Measurements from ENCODE around the gene MARVELD1. TPM values are rescaled to one million over a fixed set of nuclear protein-coding genes. Genes with fewer than 3 reads are reported as not detected.
A peak's percentile ranks its signal among the peaks of the same experiment; 100 is the strongest.

The MARVELD1 gene
- total and polyA plus RNA-seq, 2 of the 13 experiments (the other 11 are each of a cell fraction or from before 2014, with no cell fraction given) = not detected

- CTCF ChIA-PET (ENCODE audit: low intra/inter-chr PET ratio, low total read pairs) = no interaction called here
- Histone ChIP-seq H3K4me3 (replicated peaks in 1 of 3; ENCODE audit: insufficient read depth in 1 of 3, low read depth in 2 of 3, low read length in 3 of 3) (peak within 1 kb of the TSS; percentile 82 to 95 (median 91)), H3K4me1 (ENCODE audit: insufficient read depth, low read length) (peaks cover 27% of the 10 kb centered on the region), H3K4me2 (ENCODE audit: low read depth, low read length) (peak within 1 kb of the TSS; percentile 78), H3K9ac (ENCODE audit: insufficient read depth, low read depth, low read length) (peak within 1 kb of the TSS; percentile 96), H3K27ac (ENCODE audit: extremely low read length, insufficient read depth, low read length) (peak within 1 kb of the TSS; percentile 88), H3K36me3 (replicated peaks in 1 of 2; ENCODE audit: control insufficient read depth in 1 of 2, insufficient read depth in 2 of 2, low read length in 2 of 2) (peaks cover 3 to 16% of the 10 kb centered on the region in 2 experiments; a peak in 4 of 5 replicates), H3K27me3 (ENCODE audit: control insufficient read depth in 1 of 2, insufficient read depth in 2 of 2, low read length in 2 of 2) (peaks cover 0 to 10% of the 10 kb centered on the region in 2 experiments; a peak in 2 of 5 replicates), H3K79me2 (ENCODE audit: insufficient read depth, low read length) (peaks cover 35% of the 10 kb centered on the region), H4K20me1 (ENCODE audit: insufficient read depth, low read length) (no peaks in the 10 kb centered on the region), H2AFZ (ENCODE audit: low read length) (peak within 1 kb of the TSS; percentile 46), H3K9me3 (ENCODE audit: low read length) (no peaks in the 10 kb centered on the region)
- POLR2A ChIA-PET = interaction anchor here (0.8 to 1.8 kb wide), 17 partner anchors 8 to 103 kb away, joined by 3 to 39 read pairs (median 5); partner anchors contain the start of genes AVPI1, MORN4 and PI4K2A
- intact Hi-C loops (cut with micrococcal nuclease; ENCODE audit: unreplicated experiment) = no loop called here
- in situ Hi-C loops (cut with HindIII; ENCODE audit: extremely low pct_ligation_motif_present, low pct_unique_long_range_greater_than_20kb) = loop anchor here (5.0 kb wide), 1 partner anchor 35 kb away; no protein-coding TSS in a partner anchor
- FAIRE-seq (peak; percentile 66), DNase-seq (ENCODE audit: low spot score) (peak; percentile 87), ATAC-seq (peak; percentile 83)
- 1% methylated on average over 12 of the region's 72 CpGs for WGBS (ENCODE audit: low lambda C conversion rate)
- TSS peak; percentile 56 for BruUV-seq (replicated peaks)
- TF ChIP-seq SPEN (CRISPR knock-in tag; IDR thresholded peaks at IDR 0.05; ENCODE audit: low read depth) (peak; percentile 91), IKZF5 (CRISPR knock-in tag; IDR thresholded peaks at IDR 0.05) (peak; percentile 80), ZNF253 (CRISPR knock-in tag; IDR thresholded peaks at IDR 0.05; ENCODE audit: borderline replicate concordance) (peak; percentile 99), ZBTB7A (CRISPR knock-in tag; IDR thresholded peaks at IDR 0.05) (peak; percentile 99), ZNF709 (CRISPR knock-in tag; IDR thresholded peaks at IDR 0.05) (peak; percentile 99), RAD21 (CRISPR knock-in tag; IDR thresholded peaks at IDR 0.05) (peak; percentile 20; the same call in 1 of the 2 replicates), ZNF704 (CRISPR knock-in tag; IDR thresholded peaks at IDR 0.05; ENCODE audit: borderline replicate concordance) (peak; percentile 98), ZFAT (CRISPR knock-in tag; conservative IDR thresholded peaks at IDR 0.05) (peak; percentile 85; the same call in 1 of the 2 replicates), IKZF1 (IDR thresholded peaks at IDR 0.05) (no peak), AFF4 (CRISPR knock-in tag; IDR thresholded peaks at IDR 0.05) (no peak; the same call in 1 of the 2 replicates), SMARCE1 (IDR thresholded peaks at IDR 0.05; ENCODE audit: borderline replicate concordance) (no peak), NFE2L2 (IDR thresholded peaks at IDR 0.05; ENCODE audit: low read length) (no peak), ZNF296 (CRISPR knock-in tag; conservative IDR thresholded peaks at IDR 0.05) (no peak; the same call in none of the 2 replicates), TRIM24 (CRISPR knock-in tag; IDR thresholded peaks at IDR 0.05) (no peak), SMAD9 (CRISPR knock-in tag; IDR thresholded peaks at IDR 0.05) (0 out of 2 replicates have a peak, but pooled peaks have one; percentile 61), NFYB (CRISPR knock-in tag; IDR thresholded peaks at IDR 0.05) (peak; percentile 49; the same call in 1 of the 2 replicates), MEIS2 (CRISPR knock-in tag; IDR thresholded peaks at IDR 0.05) (peak; percentile 81), ATF3 (CRISPR knock-in tag; IDR thresholded peaks at IDR 0.05) (peak; percentile 31; the same call in 1 of the 2 replicates)
These were observed 23.6 kb downstream of the MARVELD1 start, which contains the start of gene ZFYVE27 for GRCh38 chr10:97736902-97737769. Gene ZFYVE27 (plus strand): TSS chr10:97737128. CDS start chr10:97738478, 1,350 bp downstream.

All from HepG2 (cell line).